HepG2 (cell line): Measurements from ENCODE around the gene TUBGCP6.

Source experiments
- CBX5 ChIP-seq: sonication (generic); formaldehyde crosslinking; IDR thresholded peaks from 2 replicates; pipeline ENCODE4 v1.4.0; 2020; ENCODE audit warnings: missing genetic modification reagents, borderline replicate concordance
- CTCF ChIP-seq: sonication (generic); formaldehyde crosslinking; IDR thresholded peaks from 2 replicates; pipeline ENCODE4 v1.5.0; 2020; ENCODE audit warnings: mild to moderate bottlenecking, missing genetic modification reagents, moderate library complexity
- EZH2 ChIP-seq: conservative IDR thresholded peaks from 2 replicates; pipeline ENCODE4 v1.6.1; 2012; ENCODE audit warnings: mild to moderate bottlenecking, low read depth, low read length, moderate library complexity
- GABPB1 ChIP-seq: IDR thresholded peaks from 2 replicates; pipeline ENCODE4 v1.6.1; 2016; ENCODE audit warnings: mild to moderate bottlenecking, missing genetic modification reagents, moderate library complexity, missing compliant biosample characterization
- GATAD2A ChIP-seq: IDR thresholded peaks from 2 replicates; pipeline ENCODE4 v1.6.1; 2016
- NFIC ChIP-seq: IDR thresholded peaks from 2 replicates; pipeline ENCODE4 v1.6.1; 2012; ENCODE audit warnings: mild to moderate bottlenecking, low read length, inconsistent platforms
- PRDM10 ChIP-seq: sonication (generic); formaldehyde crosslinking; IDR thresholded peaks from 2 replicates; pipeline ENCODE4 v1.4.0; 2020; ENCODE audit warnings: low read depth, missing genetic modification reagents
- PRPF4 ChIP-seq: fragments of 200-400 bp; formaldehyde crosslinking; IDR thresholded peaks from 2 replicates; pipeline ENCODE4 v1.6.1; 2016; ENCODE audit warnings: low read length, low read depth; ENCODE audit not compliant: poor library complexity, severe bottlenecking
- REST ChIP-seq, 2 experiments: IDR thresholded peaks; 2 replicates each; pipeline ENCODE4 v1.6.1; 2011 to 2012; ENCODE audit warnings: low read length in 2 of 2, borderline replicate concordance in 1 of 2, low read depth in 1 of 2, mild to moderate bottlenecking in 1 of 2, moderate library complexity in 1 of 2
- TEAD2 ChIP-seq: sonication (generic); formaldehyde crosslinking; IDR thresholded peaks from 2 replicates; pipeline ENCODE4 v1.9.0; 2021; ENCODE audit warnings: missing genetic modification reagents
- ZNF282 ChIP-seq: fragments of 450-650 bp; IDR thresholded peaks from 2 replicates; pipeline ENCODE4 v1.6.1; 2018; ENCODE audit not compliant: partially characterized antibody
- ZNF318 ChIP-seq: sonication (generic); formaldehyde crosslinking; IDR thresholded peaks from 2 replicates; pipeline ENCODE4 v1.4.0; 2020; ENCODE audit warnings: mild to moderate bottlenecking, missing genetic modification reagents
- ZNF354B ChIP-seq: sonication (generic); formaldehyde crosslinking; IDR thresholded peaks from 2 replicates; pipeline ENCODE4 v1.8.0; 2022; ENCODE audit warnings: mild to moderate bottlenecking, missing genetic modification reagents
- ZSCAN29 ChIP-seq: sonication (generic); formaldehyde crosslinking; conservative IDR thresholded peaks from 2 replicates; pipeline ENCODE4 v1.4.0; 2020; ENCODE audit warnings: mild to moderate bottlenecking, missing genetic modification reagents

GRCh38 chr22:50216684-50217520, 27.9 kb downstream of the TUBGCP6 start:
- no peak for TF ChIP-seq GABPB1 (CRISPR knock-in tag)
- TF ChIP-seq ZNF354B (CRISPR knock-in tag): no peak
- no peak for TF ChIP-seq ZNF282
- no peak for TF ChIP-seq EZH2
- no peak for TF ChIP-seq NFIC
- TF ChIP-seq ZNF318: no peak
- TF ChIP-seq PRDM10 (CRISPR knock-in tag): no peak
- no peak for TF ChIP-seq GATAD2A (CRISPR knock-in tag)
- TF ChIP-seq REST (IDR thresholded peaks at IDR 0.05; ENCODE audit: borderline replicate concordance in 1 of 2, low read depth in 1 of 2, low read length in 2 of 2): no peak
- no peak for TF ChIP-seq PRPF4
- TF ChIP-seq CTCF (CRISPR knock-in tag): no peak
- TF ChIP-seq CBX5: no peak
- TF ChIP-seq ZSCAN29 (CRISPR knock-in tag): no peak
- no peak for TF ChIP-seq TEAD2 (CRISPR knock-in tag)
